H9 (cell line): Measurements from ENCODE around the gene ENO1. TPM values are rescaled to one million over a fixed set of nuclear protein-coding genes. Genes with fewer than 3 reads are reported as not detected.

Source experiments
- DNase-seq: peaks from one replicate; pipeline ENCODE4 v3.0.0-alpha.2; 2017
- H2AFZ ChIP-seq: one replicate; pipeline ENCODE4 v1.6.1; 2013; ENCODE audit warnings: mild to moderate bottlenecking, low read length, control low read depth, moderate library complexity
- H2AK5ac ChIP-seq: 2 replicates; pipeline ENCODE4 v1.6.1; 2013; ENCODE audit warnings: low read length, control low read depth, mixed read lengths; ENCODE audit not compliant: insufficient read length
- H2BK120ac ChIP-seq: one replicate; pipeline ENCODE4 v1.6.1; 2013; ENCODE audit warnings: low read depth, mild to moderate bottlenecking, low read length, control low read depth, inconsistent platforms; ENCODE audit not compliant: poor library complexity, severe bottlenecking
- H2BK12ac ChIP-seq: 2 replicates; pipeline ENCODE4 v1.6.1; 2013; ENCODE audit warnings: low read length, control low read depth, mixed read lengths, low read depth; ENCODE audit not compliant: insufficient read length
- H2BK15ac ChIP-seq: 2 replicates; pipeline ENCODE4 v1.6.1; 2013; ENCODE audit warnings: low read depth, low read length, control low read depth
- H2BK20ac ChIP-seq: one replicate; pipeline ENCODE4 v1.6.1; 2013; ENCODE audit warnings: low read depth, mild to moderate bottlenecking, low read length, control low read depth, inconsistent platforms; ENCODE audit not compliant: poor library complexity, severe bottlenecking
- H2BK5ac ChIP-seq: 2 replicates; pipeline ENCODE4 v1.6.1; 2013; ENCODE audit warnings: low read length, control low read depth, mixed read lengths; ENCODE audit not compliant: insufficient read length
- H3K14ac ChIP-seq: 2 replicates; pipeline ENCODE4 v1.6.1; 2013; ENCODE audit warnings: low read length, control low read depth; ENCODE audit not compliant: insufficient read depth
- H3K18ac ChIP-seq: 2 replicates; pipeline ENCODE4 v1.6.1; 2013; ENCODE audit warnings: low read depth, mild to moderate bottlenecking, mixed read lengths, low read length, control low read depth; ENCODE audit not compliant: insufficient read length
- H3K23ac ChIP-seq: 2 replicates; pipeline ENCODE4 v1.6.1; 2013; ENCODE audit warnings: low read length, control low read depth, mixed read lengths, low read depth; ENCODE audit not compliant: insufficient read length
- H3K23me2 ChIP-seq: 2 replicates; pipeline ENCODE4 v1.6.1; 2013; ENCODE audit warnings: low read depth, mild to moderate bottlenecking, mixed read lengths, low read length, control low read depth; ENCODE audit not compliant: insufficient read length, poor library complexity, severe bottlenecking
- H3K27ac ChIP-seq: 2 replicates; pipeline ENCODE4 v1.5.1; 2013; ENCODE audit warnings: low read length, control low read depth, mixed read lengths, low read depth; ENCODE audit not compliant: insufficient read length
- H3K27me3 ChIP-seq: 2 replicates; pipeline ENCODE4 v1.6.1; 2013; ENCODE audit warnings: low read length, control low read depth, inconsistent platforms; ENCODE audit not compliant: insufficient read depth
- H3K4ac ChIP-seq: 2 replicates; pipeline ENCODE4 v1.6.1; 2013; ENCODE audit warnings: low read depth, mild to moderate bottlenecking, control low read depth, inconsistent platforms, low read length, moderate library complexity
- H3K4me1 ChIP-seq: 2 replicates; pipeline ENCODE4 v1.6.1; 2013; ENCODE audit warnings: low read length, control low read depth, inconsistent platforms; ENCODE audit not compliant: insufficient read depth
- H3K4me2 ChIP-seq: 2 replicates; pipeline ENCODE4 v1.6.1; 2013; ENCODE audit warnings: low read length, control low read depth, mixed read lengths; ENCODE audit not compliant: insufficient read length, insufficient read depth
- H3K56ac ChIP-seq: 2 replicates; pipeline ENCODE4 v1.6.1; 2013; ENCODE audit warnings: low read depth, mild to moderate bottlenecking, mixed read lengths, low read length, control low read depth; ENCODE audit not compliant: insufficient read length
- H3K79me1 ChIP-seq: 2 replicates; pipeline ENCODE4 v1.6.1; 2013; ENCODE audit warnings: low read depth, mild to moderate bottlenecking, moderate library complexity, low read length, control low read depth, inconsistent platforms; ENCODE audit not compliant: insufficient read depth, poor library complexity, severe bottlenecking
- H3K79me2 ChIP-seq: 2 replicates; pipeline ENCODE4 v1.6.1; 2013; ENCODE audit warnings: low read length, control low read depth, inconsistent platforms; ENCODE audit not compliant: insufficient read depth
- H3K9ac ChIP-seq: 2 replicates; pipeline ENCODE4 v1.6.1; 2013; ENCODE audit warnings: low read length, control low read depth, mixed read lengths; ENCODE audit not compliant: insufficient read length; ENCODE audit errors: extremely low read depth
- H3K9me3 ChIP-seq: one replicate; pipeline ENCODE4 v1.6.1; 2013; ENCODE audit warnings: low read depth, low read length, inconsistent platforms; ENCODE audit not compliant: control insufficient read depth
- H3T11ph ChIP-seq: one replicate; pipeline ENCODE4 v1.6.1; 2013; ENCODE audit warnings: mild to moderate bottlenecking, low read length, control low read depth, inconsistent platforms
- H4K20me1 ChIP-seq: one replicate; pipeline ENCODE4 v1.6.1; 2013; ENCODE audit not compliant: control insufficient read depth, insufficient read length, insufficient read depth
- H4K5ac ChIP-seq: 2 replicates; pipeline ENCODE4 v1.6.1; 2013; ENCODE audit warnings: low read depth, mild to moderate bottlenecking, mixed read lengths, low read length, control low read depth; ENCODE audit not compliant: insufficient read length
- H4K8ac ChIP-seq: replicated peaks from 2 replicates; pipeline ENCODE4 v1.6.1; 2013; ENCODE audit warnings: low read length, control low read depth, mixed read lengths, low read depth; ENCODE audit not compliant: insufficient read length
- H4K91ac ChIP-seq: 2 replicates; pipeline ENCODE4 v1.6.1; 2013; ENCODE audit warnings: low read depth, mild to moderate bottlenecking, moderate library complexity, mixed read lengths, low read length, control low read depth; ENCODE audit not compliant: insufficient read length
- H3K27ac Mint-ChIP-seq, 3 experiments: 2 replicates in 2 of 3; 3 replicates in 1 of 3; pipeline ENCODE4 v1.8.0; 2020 to 2021; ENCODE audit warnings: mixed read lengths in 3 of 3, mild to moderate bottlenecking in 1 of 3, moderate library complexity in 1 of 3
- H3K27me3 Mint-ChIP-seq: 2 replicates; pipeline ENCODE4 v1.8.0; 2021; ENCODE audit warnings: low read depth, mild to moderate bottlenecking, moderate library complexity, mixed read lengths
- H3K36me3 Mint-ChIP-seq, 3 experiments: 2 replicates in 2 of 3; 3 replicates in 1 of 3; pipeline ENCODE4 v1.8.0; 2020 to 2021; ENCODE audit warnings: low read depth in 3 of 3, mixed read lengths in 3 of 3; ENCODE audit not compliant: insufficient read depth in 1 of 3
- H3K4me1 Mint-ChIP-seq, 2 experiments: 2 replicates each; pipeline ENCODE4 v1.8.0; 2020; ENCODE audit warnings: mixed read lengths in 2 of 2
- H3K4me3 Mint-ChIP-seq, 2 experiments: 2 replicates in 1 of 2; 3 replicates in 1 of 2; pipeline ENCODE4 v1.8.0; 2020 to 2021; ENCODE audit warnings: mild to moderate bottlenecking in 2 of 2, mixed read lengths in 2 of 2, moderate library complexity in 1 of 2
- H3K9me3 Mint-ChIP-seq, 2 experiments: 2 replicates in 1 of 2; 3 replicates in 1 of 2; pipeline ENCODE4 v1.8.0; 2020; ENCODE audit warnings: mild to moderate bottlenecking in 2 of 2, mixed read lengths in 2 of 2, moderate library complexity in 1 of 2
- CTCF ChIP-seq: fragments of 200-600 bp; sonication (generic); conservative IDR thresholded peaks from 3 replicates; pipeline ENCODE4 v1.8.0; 2021; ENCODE audit warnings: antibody characterized with exemption, mild to moderate bottlenecking
- WGBS: extraction: QIAGEN DNeasy Blood & Tissue Kit; methylation state at CpG from one replicate; pipeline ENCODE4 v1.1.7; 2013; ENCODE audit warnings: missing lambda C conversion rate, low lambda C conversion rate, mixed read lengths; ENCODE audit not compliant: insufficient read length; ENCODE audit errors: extremely low coverage; 5-methylcytosine and 5-hydroxymethylcytosine counted together
- total RNA-seq: library from RNA; stranded (reverse); gene quantifications from 2 replicates; pipeline ENCODE4 v1.2.1, GENCODE V29; 2021

The ENO1 gene
- total RNA-seq, 1 experiment from 2014 or later, result 1,781 TPM

DNA sequence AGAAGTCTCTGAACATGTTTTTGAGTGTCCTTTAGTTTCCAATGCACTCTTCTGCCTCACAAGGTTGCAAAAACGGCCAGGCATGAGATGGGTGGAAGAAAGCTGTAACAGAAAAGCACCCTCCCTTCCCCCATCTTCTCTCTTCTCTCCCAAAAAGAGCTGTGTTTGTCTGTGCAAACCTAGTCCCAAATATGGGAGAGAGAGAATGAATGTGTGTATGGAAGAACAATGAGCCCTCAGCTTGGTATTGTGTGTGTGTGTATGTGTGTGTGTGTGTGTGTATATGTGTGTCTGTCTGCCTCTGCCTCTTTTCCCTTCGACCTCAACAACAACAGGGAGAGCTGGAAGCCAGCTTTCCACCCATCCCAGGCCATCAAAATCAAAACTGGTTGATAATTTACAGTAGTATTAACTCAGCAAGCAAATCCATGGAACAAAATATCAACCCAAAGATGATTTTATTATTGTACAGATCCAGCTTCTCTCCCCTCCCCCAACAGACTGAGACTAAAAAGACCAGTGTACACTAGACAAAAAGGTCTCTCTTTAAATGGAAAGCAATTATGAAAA, 62.8 kb downstream of the ENO1 start:
- H3K27ac Mint-ChIP-seq, result peak overlapping the region; percentile 9 to 76 (median 72); a peak in 4 of 7 replicates
- no peak overlapping the region for H2BK12ac ChIP-seq
- no peak overlapping the region for H2AFZ ChIP-seq
- peaks cover 4% of the 10 kb centered on the region for H3K23me2 ChIP-seq
- no peak overlapping the region for H4K5ac ChIP-seq
- no peak overlapping the region for H3K27ac ChIP-seq
- H3K9me3 Mint-ChIP-seq, result no peaks in the 10 kb centered on the region; a peak in 1 of 5 replicates
- no peak overlapping the region for H2BK120ac ChIP-seq
- no peak overlapping the region for H2BK5ac ChIP-seq
- H3K14ac ChIP-seq, result no peak overlapping the region
- no peak overlapping the region for H4K8ac ChIP-seq
- no peak overlapping the region for H2BK15ac ChIP-seq
- no CpG with 5 or more reads among the region's 2 CpGs for WGBS
- peak overlapping the region; percentile 74 for H3K4me2 ChIP-seq
- H3K4me1 ChIP-seq, result peaks cover 10% of the 10 kb centered on the region; the same call in 1 of the 2 replicates
- no peak overlapping the region for H4K91ac ChIP-seq
- TF ChIP-seq CTCF, result no peak
- H3K9ac ChIP-seq, result peak overlapping the region; percentile 21
- H3K36me3 Mint-ChIP-seq, result no peaks in the 10 kb centered on the region
- no peak overlapping the region for H2BK20ac ChIP-seq
- H3K4me1 Mint-ChIP-seq, result peaks cover 37 to 39% of the 10 kb centered on the region in 2 experiments
- H4K20me1 ChIP-seq, result no peaks in the 10 kb centered on the region
- H3K18ac ChIP-seq, result no peak overlapping the region
- peaks cover 6% of the 10 kb centered on the region for H3K79me1 ChIP-seq
- no peak overlapping the region for H3K23ac ChIP-seq
- no peak overlapping the region for H3K56ac ChIP-seq
- peak overlapping the region; percentile 88 to 93 for H3K4me3 Mint-ChIP-seq
- no peaks in the 10 kb centered on the region for H3K27me3 ChIP-seq
- H2AK5ac ChIP-seq, result no peak overlapping the region
- no peaks in the 10 kb centered on the region for H3K27me3 Mint-ChIP-seq
- peaks cover 28% of the 10 kb centered on the region; the same call in 1 of the 2 replicates for H3K79me2 ChIP-seq
- DNase-seq, result no peak
- no peaks in the 10 kb centered on the region for H3K9me3 ChIP-seq
- no peak overlapping the region for H3K4ac ChIP-seq
- no peak overlapping the region for H3T11ph ChIP-seq
